ENCODE data around the gene GALE.
A peak's percentile ranks its signal among the peaks of the same experiment; 100 is the strongest.

GALE gene

GRCh38 chr1:23816361-23816760 lies 15.8 kb upstream of the GALE start:
- no peak overlapping the region for H2AFZ ChIP-seq (ENCODE audit: low read length)
- no peaks in the 10 kb centered on the region for H3K9me2 ChIP-seq (replicated peaks; ENCODE audit: low read depth, low read length)
- peaks cover 13% of the 10 kb centered on the region for H3K4me1 ChIP-seq (ENCODE audit: insufficient read depth, low read length, poor library complexity, severe bottlenecking)
- H3K4me3 ChIP-seq (ENCODE audit: low read length, poor library complexity, severe bottlenecking) = no peak overlapping the region
- no peaks in the 10 kb centered on the region for H3F3A ChIP-seq (ENCODE audit: low read depth)
- H3K27me3 ChIP-seq (ENCODE audit: insufficient read depth, low read length, poor library complexity, severe bottlenecking) = no peaks in the 10 kb centered on the region
- peak overlapping the region; percentile 44 for H3K9ac ChIP-seq (ENCODE audit: low read depth, low read length, poor library complexity, severe bottlenecking)
- H3K4me2 ChIP-seq (ENCODE audit: low read depth, low read length, poor library complexity, severe bottlenecking) = peak overlapping the region; percentile 26
- no peak for TF ChIP-seq CTCF (conservative IDR thresholded peaks at IDR 0.05; ENCODE audit: low read length)
- TF ChIP-seq EZH2phosphoT487 (IDR thresholded peaks at IDR 0.05; ENCODE audit: borderline replicate concordance) = no peak
- H3K36me3 ChIP-seq (ENCODE audit: insufficient read depth, low read length) = no peaks in the 10 kb centered on the region
- no peaks in the 10 kb centered on the region for H3K79me2 ChIP-seq (ENCODE audit: insufficient read depth, low read length)
- H3K9me3 ChIP-seq (ENCODE audit: insufficient read depth, low read depth, low read length) = no peaks in the 10 kb centered on the region
- no peaks in the 10 kb centered on the region for H4K20me1 ChIP-seq (ENCODE audit: insufficient read depth, low read length, poor library complexity, severe bottlenecking)

GRCh38 chr1:23814016-23814415 lies 13.5 kb upstream of the GALE start:
- Histone ChIP-seq H3K79me2 (ENCODE audit: insufficient read depth, low read length) (no peaks in the 10 kb centered on the region), H3K9me3 (ENCODE audit: insufficient read depth, low read depth, low read length) (no peaks in the 10 kb centered on the region), H3K9me2 (replicated peaks; ENCODE audit: low read depth, low read length) (no peaks in the 10 kb centered on the region), H3F3A (ENCODE audit: low read depth) (no peaks in the 10 kb centered on the region), H3K27me3 (ENCODE audit: insufficient read depth, low read length, poor library complexity, severe bottlenecking) (no peaks in the 10 kb centered on the region), H4K20me1 (ENCODE audit: insufficient read depth, low read length, poor library complexity, severe bottlenecking) (no peaks in the 10 kb centered on the region), H3K4me2 (ENCODE audit: low read depth, low read length, poor library complexity, severe bottlenecking) (no peak overlapping the region), H2AFZ (ENCODE audit: low read length) (no peak overlapping the region), H3K9ac (ENCODE audit: low read depth, low read length, poor library complexity, severe bottlenecking) (no peak overlapping the region), H3K4me1 (ENCODE audit: insufficient read depth, low read length, poor library complexity, severe bottlenecking) (peaks cover 13% of the 10 kb centered on the region), H3K36me3 (ENCODE audit: insufficient read depth, low read length) (no peaks in the 10 kb centered on the region), H3K4me3 (ENCODE audit: low read length, poor library complexity, severe bottlenecking) (no peak overlapping the region)
- no peak for TF ChIP-seq CTCF (conservative IDR thresholded peaks at IDR 0.05; ENCODE audit: low read length)
- TF ChIP-seq EZH2phosphoT487 (IDR thresholded peaks at IDR 0.05; ENCODE audit: borderline replicate concordance) = no peak

GRCh38 chr1:23810818-23811540 lies 10.4 kb upstream of the GALE start:
- H3K4me1 ChIP-seq (ENCODE audit: insufficient read depth, low read length, poor library complexity, severe bottlenecking) = peaks cover 6% of the 10 kb centered on the region
- H3K9ac ChIP-seq (ENCODE audit: low read depth, low read length, poor library complexity, severe bottlenecking) = no peak overlapping the region
- H3K36me3 ChIP-seq (ENCODE audit: insufficient read depth, low read length) = no peaks in the 10 kb centered on the region
- TF ChIP-seq EZH2phosphoT487 (IDR thresholded peaks at IDR 0.05; ENCODE audit: borderline replicate concordance) (no peak), CTCF (conservative IDR thresholded peaks at IDR 0.05; ENCODE audit: low read length) (peak; percentile 93)
- H3K79me2 ChIP-seq (ENCODE audit: insufficient read depth, low read length) = no peaks in the 10 kb centered on the region
- H3K4me2 ChIP-seq (ENCODE audit: low read depth, low read length, poor library complexity, severe bottlenecking) = no peak overlapping the region
- H2AFZ ChIP-seq (ENCODE audit: low read length) = no peak overlapping the region
- H3K9me3 ChIP-seq (ENCODE audit: insufficient read depth, low read depth, low read length) = no peaks in the 10 kb centered on the region
- no peaks in the 10 kb centered on the region for H3K9me2 ChIP-seq (replicated peaks; ENCODE audit: low read depth, low read length)
- no peaks in the 10 kb centered on the region for H3K27me3 ChIP-seq (ENCODE audit: insufficient read depth, low read length, poor library complexity, severe bottlenecking)
- no peaks in the 10 kb centered on the region for H3F3A ChIP-seq (ENCODE audit: low read depth)
- H4K20me1 ChIP-seq (ENCODE audit: insufficient read depth, low read length, poor library complexity, severe bottlenecking) = no peaks in the 10 kb centered on the region
- H3K4me3 ChIP-seq (ENCODE audit: low read length, poor library complexity, severe bottlenecking) = no peak overlapping the region

All from Loucy (cell line).